Trophoblast cell (in vitro differentiated cells and primary cell): ENCODE data around the gene TACC2.
"Not testable (repeated sequence)": the region's sequence is repeated elsewhere in the genome, so short reads cannot be mapped to it uniquely, and the experiment has no call there.

ENCODE experiments used
- DNase-seq, 2 donors: peaks; one replicate each; pipeline ENCODE4 v3.0.0-alpha.2; 2016
- H2AFZ ChIP-seq: 2 replicates; pipeline ENCODE4 v1.6.1; 2013; ENCODE audit warnings: low read length, moderate library complexity, mild to moderate bottlenecking; ENCODE audit not compliant: insufficient read depth, poor library complexity
- H2AK5ac ChIP-seq: 2 replicates; pipeline ENCODE4 v1.6.1; 2013; ENCODE audit warnings: mild to moderate bottlenecking, low read length
- H2BK120ac ChIP-seq: 2 replicates; pipeline ENCODE4 v1.6.1; 2013; ENCODE audit warnings: low read length, mild to moderate bottlenecking, moderate library complexity; ENCODE audit not compliant: insufficient read depth, poor library complexity
- H2BK12ac ChIP-seq: 2 replicates; pipeline ENCODE4 v1.6.1; 2013; ENCODE audit warnings: mild to moderate bottlenecking, low read length, moderate library complexity
- H2BK5ac ChIP-seq: 2 replicates; pipeline ENCODE4 v1.6.1; 2013; ENCODE audit warnings: low read length, low read depth, moderate library complexity, mild to moderate bottlenecking; ENCODE audit not compliant: poor library complexity
- H3K14ac ChIP-seq: 2 replicates; pipeline ENCODE4 v1.6.1; 2013; ENCODE audit warnings: mild to moderate bottlenecking, low read length
- H3K18ac ChIP-seq: 2 replicates; pipeline ENCODE4 v1.6.1; 2013; ENCODE audit warnings: mild to moderate bottlenecking, low read length
- H3K23ac ChIP-seq: 2 replicates; pipeline ENCODE4 v1.6.1; 2013; ENCODE audit warnings: low read length
- H3K27ac ChIP-seq: 2 replicates; pipeline ENCODE4 v1.5.1; 2013; ENCODE audit warnings: low read depth, mild to moderate bottlenecking, inconsistent platforms, low read length, moderate library complexity
- H3K27me3 ChIP-seq: 2 replicates; pipeline ENCODE4 v1.6.1; 2013; ENCODE audit warnings: inconsistent platforms, mild to moderate bottlenecking, low read length, moderate library complexity; ENCODE audit not compliant: insufficient read depth
- H3K36me3 ChIP-seq, 2 experiments: 1 replicate in 1 of 2; 2 replicates in 1 of 2; pipeline ENCODE4 v1.6.1; 2013; ENCODE audit warnings: low read length in 2 of 2, mild to moderate bottlenecking in 2 of 2, moderate library complexity in 1 of 2; ENCODE audit not compliant: insufficient read depth in 2 of 2, control insufficient read depth in 1 of 2
- H3K4ac ChIP-seq: 2 replicates; pipeline ENCODE4 v1.6.1; 2013; ENCODE audit warnings: low read depth, mild to moderate bottlenecking, low read length, moderate library complexity
- H3K4me1 ChIP-seq, 2 experiments: 1 replicate in 1 of 2; 2 replicates in 1 of 2; pipeline ENCODE4 v1.6.1; 2013; ENCODE audit warnings: low read length in 2 of 2, mild to moderate bottlenecking in 2 of 2, moderate library complexity in 1 of 2; ENCODE audit not compliant: insufficient read depth in 2 of 2, control insufficient read depth in 1 of 2
- H3K4me2 ChIP-seq: 2 replicates; pipeline ENCODE4 v1.6.1; 2013; ENCODE audit warnings: inconsistent platforms, mild to moderate bottlenecking, low read length, moderate library complexity
- H3K4me3 ChIP-seq: 2 replicates; pipeline ENCODE4 v1.5.1; 2013; ENCODE audit warnings: mild to moderate bottlenecking, low read depth, low read length, inconsistent platforms
- H3K79me1 ChIP-seq: one replicate; pipeline ENCODE4 v1.6.1; 2013; ENCODE audit warnings: low read length
- H3K79me2 ChIP-seq: 2 replicates; pipeline ENCODE4 v1.6.1; 2013; ENCODE audit warnings: low read length, mild to moderate bottlenecking; ENCODE audit not compliant: control insufficient read depth, insufficient read depth, poor library complexity
- H3K9ac ChIP-seq: 2 replicates; pipeline ENCODE4 v1.6.1; 2013; ENCODE audit warnings: mild to moderate bottlenecking, low read length
- H3K9me3 ChIP-seq: 2 replicates; pipeline ENCODE4 v1.6.1; 2013; ENCODE audit warnings: low read depth, mild to moderate bottlenecking, control low read depth, inconsistent platforms, low read length; ENCODE audit not compliant: insufficient read depth
- H4K12ac ChIP-seq: 2 replicates; pipeline ENCODE4 v1.6.1; 2013; ENCODE audit warnings: low read depth, mild to moderate bottlenecking, low read length, moderate library complexity
- H4K8ac ChIP-seq: 2 replicates; pipeline ENCODE4 v1.6.1; 2013; ENCODE audit warnings: low read depth, mild to moderate bottlenecking, low read length, moderate library complexity
- H4K91ac ChIP-seq: one replicate; pipeline ENCODE4 v1.6.1; 2013; ENCODE audit warnings: low read depth, mild to moderate bottlenecking, low read length, moderate library complexity
- WGBS: extraction: QIAGEN DNeasy Blood & Tissue Kit; methylation state at CpG from one replicate; pipeline ENCODE4 v1.1.7; 2013; ENCODE audit warnings: missing lambda C conversion rate; ENCODE audit not compliant: insufficient read length, insufficient coverage; ENCODE audit errors: extremely low coverage; 5-methylcytosine and 5-hydroxymethylcytosine counted together

TACC2 gene

DNA sequence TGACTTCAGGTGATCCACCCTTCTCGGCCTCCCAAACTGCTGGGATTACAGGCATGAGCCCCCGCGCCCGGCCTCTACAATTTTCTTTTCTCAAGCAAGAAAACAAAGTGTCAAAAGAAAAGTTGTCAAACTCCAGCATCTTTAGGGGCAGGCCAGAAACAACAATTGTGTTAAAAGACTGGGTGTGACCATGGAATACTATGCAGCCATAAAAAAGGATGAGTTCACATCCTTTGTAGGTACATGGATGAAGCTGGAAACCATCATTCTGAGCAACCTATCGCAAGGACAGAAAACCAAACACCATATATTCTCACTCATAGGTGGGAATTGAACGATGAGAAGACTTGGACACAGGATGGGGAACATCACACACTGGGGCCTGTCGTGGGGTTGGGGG, 34.3 kb downstream of the TACC2 start:
- not testable (repeated sequence) for H3K9ac ChIP-seq, H2BK5ac ChIP-seq, H3K79me1 ChIP-seq, H2AFZ ChIP-seq, H2BK120ac ChIP-seq, H4K91ac ChIP-seq, H3K4me3 ChIP-seq, H2BK12ac ChIP-seq, H3K18ac ChIP-seq, H3K27me3 ChIP-seq, H3K9me3 ChIP-seq, H3K4me1 ChIP-seq, H3K27ac ChIP-seq, H2AK5ac ChIP-seq, H4K8ac ChIP-seq, H3K4me2 ChIP-seq, H3K36me3 ChIP-seq, H4K12ac ChIP-seq, H3K14ac ChIP-seq, H3K4ac ChIP-seq, H3K23ac ChIP-seq, DNase-seq, H3K79me2 ChIP-seq
- no CpG with 5 or more reads among the region's 7 CpGs for WGBS

- Histone ChIP-seq H3K36me3 (no peaks in the 10 kb centered on the region), H3K27me3 (no peaks in the 10 kb centered on the region), H3K27ac (no peak overlapping the region), H3K79me2 (no peaks in the 10 kb centered on the region), H2AK5ac (no peak overlapping the region), H3K18ac (no peak overlapping the region), H4K8ac (no peak overlapping the region), H3K9me3 (no peaks in the 10 kb centered on the region), H2BK12ac (no peak overlapping the region), H4K91ac (no peak overlapping the region), H2BK120ac (no peak overlapping the region), H3K14ac (no peak overlapping the region), H3K4ac (no peak overlapping the region), H3K4me2 (no peak overlapping the region), H3K4me3 (no peak overlapping the region), H3K4me1 (peaks cover 3 to 7% of the 10 kb centered on the region in 2 experiments), H3K9ac (no peak overlapping the region), H2AFZ (no peak overlapping the region), H3K79me1 (no peaks in the 10 kb centered on the region), H2BK5ac (no peak overlapping the region), H4K12ac (no peak overlapping the region), H3K23ac (no peak overlapping the region)
- no peak for DNase-seq
- WGBS: no CpG with 5 or more reads among the region's 8 CpGs
Observed at GRCh38 chr10:122029499-122030199, 40.7 kb downstream of the TACC2 start.

- H3K18ac ChIP-seq: no peak overlapping the region
- no peak overlapping the region for H3K14ac ChIP-seq
- H4K12ac ChIP-seq: no peak overlapping the region
- no peaks in the 10 kb centered on the region for H3K9me3 ChIP-seq
- DNase-seq: no peak
- no peak overlapping the region for H4K91ac ChIP-seq
- H2AFZ ChIP-seq: no peak overlapping the region
- H3K79me2 ChIP-seq: no peaks in the 10 kb centered on the region
- no peak overlapping the region for H3K4me2 ChIP-seq
- no peak overlapping the region for H2AK5ac ChIP-seq
- no CpG with 5 or more reads among the region's 7 CpGs for WGBS
- H2BK5ac ChIP-seq: no peak overlapping the region
- H3K36me3 ChIP-seq: no peaks in the 10 kb centered on the region
- H3K23ac ChIP-seq: no peak overlapping the region
- no peak overlapping the region for H3K4me3 ChIP-seq
- H3K79me1 ChIP-seq: no peaks in the 10 kb centered on the region
- no peak overlapping the region for H3K4ac ChIP-seq
- H2BK12ac ChIP-seq: no peak overlapping the region
- no peak overlapping the region for H3K27ac ChIP-seq
- H3K4me1 ChIP-seq: peaks cover 3 to 7% of the 10 kb centered on the region in 2 experiments
- H4K8ac ChIP-seq: no peak overlapping the region
- H3K9ac ChIP-seq: no peak overlapping the region
- no peak overlapping the region for H2BK120ac ChIP-seq
- no peaks in the 10 kb centered on the region for H3K27me3 ChIP-seq
Observed at GRCh38 chr10:122030200-122030552, 41.2 kb downstream of the TACC2 start.

- H2BK120ac ChIP-seq: no peak overlapping the region
- no peak overlapping the region for H3K4me2 ChIP-seq
- H3K36me3 ChIP-seq: no peaks in the 10 kb centered on the region
- no peak overlapping the region for H4K12ac ChIP-seq
- H2BK12ac ChIP-seq: no peak overlapping the region
- no peaks in the 10 kb centered on the region for H3K27me3 ChIP-seq
- no CpG with 5 or more reads among the region's 9 CpGs for WGBS
- H3K4me1 ChIP-seq: peaks cover 3 to 7% of the 10 kb centered on the region in 2 experiments
- H3K4ac ChIP-seq: no peak overlapping the region
- no peak overlapping the region for H4K8ac ChIP-seq
- H2AK5ac ChIP-seq: no peak overlapping the region
- H3K79me1 ChIP-seq: no peaks in the 10 kb centered on the region
- no peak overlapping the region for H4K91ac ChIP-seq
- no peak overlapping the region for H3K9ac ChIP-seq
- H3K18ac ChIP-seq: no peak overlapping the region
- H3K79me2 ChIP-seq: no peaks in the 10 kb centered on the region
- no peak overlapping the region for H3K14ac ChIP-seq
- H3K23ac ChIP-seq: no peak overlapping the region
- H3K4me3 ChIP-seq: no peak overlapping the region
- H3K27ac ChIP-seq: no peak overlapping the region
- no peak overlapping the region for H2AFZ ChIP-seq
- no peak for DNase-seq
- H2BK5ac ChIP-seq: no peak overlapping the region
- no peaks in the 10 kb centered on the region for H3K9me3 ChIP-seq
Observed at GRCh38 chr10:122033224-122033926, 44.4 kb downstream of the TACC2 start.
